Tibial nerve (tissue), 4 donors: ENCODE data around the gene FBXO4.

Source experiments
- EP300 ChIP-seq, 2 donors: sonication (generic); formaldehyde crosslinking; IDR thresholded peaks; one replicate each; pipeline ENCODE4 v1.6.1; 2017; ENCODE audit warnings: antibody characterized with exemption in 2 of 2, mild to moderate bottlenecking in 1 of 2
- TF ChIP-seq, protein P1 (sequence below), 5 experiments: fragments of 200-600 bp in 3 of 5; fragments of 450-650 bp in 2 of 5; sonication (generic) in 3 of 5; IDR thresholded peaks; one replicate each; pipeline ENCODE4 v1.5.1; 2016 to 2019; ENCODE audit warnings: antibody characterized with exemption in 5 of 5, mild to moderate bottlenecking in 3 of 5, moderate library complexity in 2 of 5

DNA sequence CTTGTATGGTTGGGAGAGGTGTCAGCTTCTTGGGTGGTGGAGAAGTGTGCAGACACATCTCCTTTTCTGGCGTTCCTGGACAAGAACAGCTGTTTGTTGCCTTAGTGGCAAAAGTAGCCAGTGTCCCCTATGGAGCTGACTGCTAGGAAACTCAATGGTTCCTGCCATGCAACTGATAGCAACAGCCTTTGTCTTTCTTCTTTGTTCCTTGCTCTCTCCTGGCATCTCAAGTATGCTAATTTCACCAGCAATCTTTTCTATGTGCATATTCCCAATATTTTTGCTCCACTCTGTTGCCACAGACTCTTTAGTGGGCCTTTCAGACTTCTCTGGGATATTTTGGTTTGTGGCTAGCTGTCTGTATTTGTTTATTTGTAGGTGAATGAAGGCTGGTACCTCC is 36.7 kb downstream of the FBXO4 start:
- TF ChIP-seq, protein P1, sequence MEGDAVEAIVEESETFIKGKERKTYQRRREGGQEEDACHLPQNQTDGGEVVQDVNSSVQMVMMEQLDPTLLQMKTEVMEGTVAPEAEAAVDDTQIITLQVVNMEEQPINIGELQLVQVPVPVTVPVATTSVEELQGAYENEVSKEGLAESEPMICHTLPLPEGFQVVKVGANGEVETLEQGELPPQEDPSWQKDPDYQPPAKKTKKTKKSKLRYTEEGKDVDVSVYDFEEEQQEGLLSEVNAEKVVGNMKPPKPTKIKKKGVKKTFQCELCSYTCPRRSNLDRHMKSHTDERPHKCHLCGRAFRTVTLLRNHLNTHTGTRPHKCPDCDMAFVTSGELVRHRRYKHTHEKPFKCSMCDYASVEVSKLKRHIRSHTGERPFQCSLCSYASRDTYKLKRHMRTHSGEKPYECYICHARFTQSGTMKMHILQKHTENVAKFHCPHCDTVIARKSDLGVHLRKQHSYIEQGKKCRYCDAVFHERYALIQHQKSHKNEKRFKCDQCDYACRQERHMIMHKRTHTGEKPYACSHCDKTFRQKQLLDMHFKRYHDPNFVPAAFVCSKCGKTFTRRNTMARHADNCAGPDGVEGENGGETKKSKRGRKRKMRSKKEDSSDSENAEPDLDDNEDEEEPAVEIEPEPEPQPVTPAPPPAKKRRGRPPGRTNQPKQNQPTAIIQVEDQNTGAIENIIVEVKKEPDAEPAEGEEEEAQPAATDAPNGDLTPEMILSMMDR (IDR thresholded peaks at IDR 0.05): no peak
- no peak for TF ChIP-seq EP300 (IDR thresholded peaks at IDR 0.05)
